ENCODE results near the gene PMM1.

- TF ChIP-seq CTCF (IDR thresholded peaks at IDR 0.05) = no peak
- no peak for TF ChIP-seq POLR2A (IDR thresholded peaks at IDR 0.05)
Observed at GRCh38 chr22:41530890-41531714, 58.5 kb downstream of the PMM1 start.
